ENCODE results near the gene RNU6-1. TPM values are rescaled to one million over a fixed set of nuclear protein-coding genes. Genes with fewer than 3 reads are reported as not detected.
A peak's percentile ranks its signal among the peaks of the same experiment; 100 is the strongest.

The RNU6-1 gene
- total and polyA plus RNA-seq, 2 experiments from 2014 or later: not detected

DNA sequence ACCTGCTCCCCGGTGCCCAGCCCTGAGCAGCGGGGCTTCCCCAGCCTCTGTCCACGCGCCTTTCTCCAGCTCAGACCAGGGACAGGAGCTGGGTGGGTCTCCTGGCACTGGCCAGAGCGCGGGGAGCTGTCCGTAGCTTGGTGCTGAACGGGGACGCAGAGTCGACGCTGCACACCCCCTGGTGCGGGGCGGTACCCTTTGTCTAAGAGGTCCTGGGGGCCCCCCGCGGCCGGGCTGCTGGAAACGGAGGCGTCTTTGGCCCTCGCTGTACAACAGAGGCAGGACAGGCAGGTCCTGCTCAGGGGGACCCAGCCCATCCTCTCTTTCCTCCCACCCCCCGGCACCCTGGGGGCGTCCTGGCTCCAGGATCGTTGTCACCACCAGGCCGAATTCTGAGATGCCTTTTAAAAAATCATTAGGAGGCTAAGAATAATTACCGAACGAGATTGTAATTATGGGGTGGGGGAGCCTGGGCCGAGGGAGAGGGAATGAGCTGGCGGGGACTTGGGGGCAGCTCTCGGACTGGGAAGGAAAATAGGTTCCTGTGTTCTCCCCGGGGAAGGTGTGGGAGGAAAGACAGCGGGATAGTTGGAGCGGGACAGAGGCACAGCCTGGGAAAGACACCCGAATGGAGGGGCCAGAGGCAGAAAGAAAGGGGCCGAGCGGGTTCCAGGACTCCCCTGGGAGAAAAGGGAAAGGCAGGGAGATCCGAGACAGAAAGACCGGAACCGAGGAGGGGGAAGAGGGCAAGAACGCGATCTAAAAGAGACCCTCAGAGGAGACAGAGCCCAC lies 18.7 kb downstream of the RNU6-1 start:
- Histone ChIP-seq H3K9me2 (ENCODE audit: insufficient read depth) (peaks cover 3% of the 10 kb centered on the region), H3K27me3 (ENCODE audit: insufficient read depth) (peaks cover 100% of the 10 kb centered on the region), H3K4me3 (peak overlapping the region; percentile 53), H4K20me1 (replicated peaks; ENCODE audit: insufficient read depth) (peaks cover 7% of the 10 kb centered on the region), H3K79me2 (replicated peaks; ENCODE audit: insufficient read depth) (no peaks in the 10 kb centered on the region), H3F3A (replicated peaks; ENCODE audit: low read depth) (peaks cover 14% of the 10 kb centered on the region), H2AFZ (no peak overlapping the region), H3K4me1 (ENCODE audit: insufficient read depth) (peaks cover 49% of the 10 kb centered on the region), H3K4me2 (peak overlapping the region; percentile 75), H3K36me3 (ENCODE audit: insufficient read depth) (no peaks in the 10 kb centered on the region), H3K27ac (ENCODE audit: low read depth) (no peak overlapping the region)
- DNase-seq (ENCODE audit: low spot score): peak; percentile 79
- TF ChIP-seq JUNB (IDR thresholded peaks at IDR 0.05; ENCODE audit: unreplicated experiment): no peak
- TF ChIP-seq, protein P1, sequence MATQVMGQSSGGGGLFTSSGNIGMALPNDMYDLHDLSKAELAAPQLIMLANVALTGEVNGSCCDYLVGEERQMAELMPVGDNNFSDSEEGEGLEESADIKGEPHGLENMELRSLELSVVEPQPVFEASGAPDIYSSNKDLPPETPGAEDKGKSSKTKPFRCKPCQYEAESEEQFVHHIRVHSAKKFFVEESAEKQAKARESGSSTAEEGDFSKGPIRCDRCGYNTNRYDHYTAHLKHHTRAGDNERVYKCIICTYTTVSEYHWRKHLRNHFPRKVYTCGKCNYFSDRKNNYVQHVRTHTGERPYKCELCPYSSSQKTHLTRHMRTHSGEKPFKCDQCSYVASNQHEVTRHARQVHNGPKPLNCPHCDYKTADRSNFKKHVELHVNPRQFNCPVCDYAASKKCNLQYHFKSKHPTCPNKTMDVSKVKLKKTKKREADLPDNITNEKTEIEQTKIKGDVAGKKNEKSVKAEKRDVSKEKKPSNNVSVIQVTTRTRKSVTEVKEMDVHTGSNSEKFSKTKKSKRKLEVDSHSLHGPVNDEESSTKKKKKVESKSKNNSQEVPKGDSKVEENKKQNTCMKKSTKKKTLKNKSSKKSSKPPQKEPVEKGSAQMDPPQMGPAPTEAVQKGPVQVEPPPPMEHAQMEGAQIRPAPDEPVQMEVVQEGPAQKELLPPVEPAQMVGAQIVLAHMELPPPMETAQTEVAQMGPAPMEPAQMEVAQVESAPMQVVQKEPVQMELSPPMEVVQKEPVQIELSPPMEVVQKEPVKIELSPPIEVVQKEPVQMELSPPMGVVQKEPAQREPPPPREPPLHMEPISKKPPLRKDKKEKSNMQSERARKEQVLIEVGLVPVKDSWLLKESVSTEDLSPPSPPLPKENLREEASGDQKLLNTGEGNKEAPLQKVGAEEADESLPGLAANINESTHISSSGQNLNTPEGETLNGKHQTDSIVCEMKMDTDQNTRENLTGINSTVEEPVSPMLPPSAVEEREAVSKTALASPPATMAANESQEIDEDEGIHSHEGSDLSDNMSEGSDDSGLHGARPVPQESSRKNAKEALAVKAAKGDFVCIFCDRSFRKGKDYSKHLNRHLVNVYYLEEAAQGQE (IDR thresholded peaks at IDR 0.05; ENCODE audit: unreplicated experiment): peak; percentile 93
- TF ChIP-seq EZH2 (IDR thresholded peaks at IDR 0.05; ENCODE audit: low read depth, unreplicated experiment): peak; percentile 58
- H3K9me3 Mint-ChIP-seq: peaks cover 16% of the 10 kb centered on the region
- H3K4me1 Mint-ChIP-seq: peaks cover 42% of the 10 kb centered on the region
- H3K27ac Mint-ChIP-seq: no peak overlapping the region
- H3K27me3 Mint-ChIP-seq (ENCODE audit: insufficient read depth, low read depth, poor library complexity): peaks cover 90% of the 10 kb centered on the region
- ATAC-seq: peak; percentile 24
- H3K36me3 Mint-ChIP-seq (ENCODE audit: low read depth): peaks cover 12% of the 10 kb centered on the region; the same call in 1 of the 3 replicates
- peak overlapping the region; percentile 67 for H3K4me3 Mint-ChIP-seq

DNA sequence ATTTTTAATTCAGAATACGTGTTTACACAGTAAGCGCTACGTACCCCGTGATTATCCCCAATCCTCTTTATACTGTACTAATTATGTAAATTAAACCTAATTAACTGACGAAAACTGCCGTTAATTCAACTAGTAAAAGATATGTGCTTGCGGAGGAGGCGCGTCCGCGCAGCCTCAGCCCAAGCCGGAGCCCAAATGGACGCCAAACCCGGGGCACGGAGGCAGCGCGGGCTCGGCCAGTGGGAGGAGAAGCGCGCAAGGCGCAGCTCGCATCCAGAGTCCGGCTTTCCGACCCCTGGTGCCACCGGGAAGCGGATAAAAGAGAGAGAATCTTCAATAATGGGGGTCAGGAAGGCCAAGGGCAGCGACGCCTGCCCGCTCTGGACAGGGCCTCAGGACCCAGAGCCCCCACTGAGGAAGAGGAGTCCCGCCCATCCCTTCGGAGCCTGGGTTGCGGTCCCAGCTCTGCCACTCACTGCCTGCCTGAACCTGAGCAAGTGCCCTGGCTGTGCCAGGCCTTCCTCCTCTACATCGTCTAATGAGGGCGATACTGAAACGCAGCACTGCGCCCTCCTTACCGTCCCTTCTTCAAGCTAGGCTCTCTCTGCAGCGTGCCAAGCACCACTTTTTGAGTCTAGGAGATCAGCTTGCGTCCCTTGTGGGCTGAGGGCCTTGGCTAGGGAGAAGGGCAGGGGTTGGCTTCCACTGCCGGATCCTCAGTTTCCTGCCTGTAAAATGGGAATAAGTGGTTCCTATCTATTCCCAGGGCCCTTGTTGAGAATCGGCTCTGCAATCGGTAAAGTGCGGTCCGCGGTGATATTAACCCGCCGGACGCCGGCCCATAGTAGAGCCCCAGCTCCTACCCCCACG lies 19.5 kb downstream of the RNU6-1 start:
- Histone ChIP-seq H3K4me1 (ENCODE audit: insufficient read depth) (peaks cover 49% of the 10 kb centered on the region), H3K9me2 (ENCODE audit: insufficient read depth) (peaks cover 3% of the 10 kb centered on the region), H3K27ac (ENCODE audit: low read depth) (no peak overlapping the region), H3K36me3 (ENCODE audit: insufficient read depth) (no peaks in the 10 kb centered on the region), H4K20me1 (replicated peaks; ENCODE audit: insufficient read depth) (peaks cover 7% of the 10 kb centered on the region), H3K4me2 (peak overlapping the region; percentile 75), H2AFZ (no peak overlapping the region), H3K4me3 (peak overlapping the region; percentile 53), H3K27me3 (ENCODE audit: insufficient read depth) (peaks cover 93% of the 10 kb centered on the region), H3F3A (replicated peaks; ENCODE audit: low read depth) (peaks cover 10% of the 10 kb centered on the region), H3K79me2 (replicated peaks; ENCODE audit: insufficient read depth) (no peaks in the 10 kb centered on the region)
- peaks cover 16% of the 10 kb centered on the region for H3K9me3 Mint-ChIP-seq
- peak; percentile 46 for DNase-seq (ENCODE audit: low spot score)
- H3K36me3 Mint-ChIP-seq (ENCODE audit: low read depth): peaks cover 17% of the 10 kb centered on the region; the same call in 2 of the 3 replicates
- peak; percentile 90 for TF ChIP-seq EZH2 (IDR thresholded peaks at IDR 0.05; ENCODE audit: low read depth, unreplicated experiment)
- TF ChIP-seq EZH2phosphoT487 (IDR thresholded peaks at IDR 0.05; ENCODE audit: unreplicated experiment): peak; percentile 55
- no peak for TF ChIP-seq POLR2AphosphoS5 (IDR thresholded peaks at IDR 0.05; ENCODE audit: low read depth)
- peaks cover 37% of the 10 kb centered on the region for H3K4me1 Mint-ChIP-seq
- ATAC-seq: peak; percentile 11
- no peak overlapping the region for H3K27ac Mint-ChIP-seq
- H3K4me3 Mint-ChIP-seq: peak overlapping the region; percentile 67
- peaks cover 83% of the 10 kb centered on the region for H3K27me3 Mint-ChIP-seq (ENCODE audit: insufficient read depth, low read depth, poor library complexity)

Measured in GM23338 (cell line).